GM19238 (cell line): ENCODE data around the gene PGS1.

Experiments
- DNase-seq: peaks from one replicate; pipeline ENCODE4 v3.0.0; 2011; ENCODE audit warnings: low spot score; ENCODE audit not compliant: insufficient read length

Gene PGS1

DNA sequence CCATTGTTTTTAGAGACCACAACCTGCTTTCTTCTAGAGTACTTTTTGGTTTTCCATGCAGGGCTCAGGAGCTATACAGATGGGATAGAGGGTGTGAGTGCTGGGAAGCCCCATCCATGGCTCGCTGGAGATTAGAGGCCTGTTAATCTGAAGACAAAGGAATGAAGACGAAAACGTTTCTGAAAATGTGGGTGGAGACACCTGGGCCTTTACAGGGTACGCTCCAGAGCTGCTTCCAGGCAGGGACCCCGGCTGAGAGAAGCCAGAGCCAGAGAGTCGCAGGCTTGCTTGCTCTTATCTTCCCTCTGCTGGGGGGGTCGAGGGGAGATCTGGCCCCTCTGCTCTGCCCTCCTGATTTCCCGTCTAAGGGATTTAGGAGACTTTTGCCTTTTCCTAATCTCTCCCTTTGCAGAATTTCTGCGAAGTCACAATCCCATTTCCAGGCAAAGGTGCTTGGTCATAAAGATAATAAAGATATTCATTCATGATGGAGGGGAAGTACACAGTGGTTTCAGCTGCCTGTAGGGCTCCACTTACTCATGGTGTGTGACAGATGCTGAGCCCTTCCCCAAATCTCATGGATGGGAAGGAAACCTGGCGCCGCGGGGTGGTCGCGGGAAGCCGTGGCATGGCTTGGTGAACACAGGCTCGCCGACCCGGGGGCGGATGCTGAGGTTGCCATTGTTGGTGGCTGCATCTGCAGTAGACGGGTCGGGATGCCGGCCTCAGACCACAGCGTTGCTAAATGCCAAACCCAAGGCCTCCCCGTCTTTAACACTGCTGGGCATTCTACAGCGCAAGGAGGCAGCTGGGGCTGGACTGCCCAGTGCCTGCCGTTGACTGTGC, 13.8 kb upstream of the PGS1 start:
- no peak for DNase-seq

DNA sequence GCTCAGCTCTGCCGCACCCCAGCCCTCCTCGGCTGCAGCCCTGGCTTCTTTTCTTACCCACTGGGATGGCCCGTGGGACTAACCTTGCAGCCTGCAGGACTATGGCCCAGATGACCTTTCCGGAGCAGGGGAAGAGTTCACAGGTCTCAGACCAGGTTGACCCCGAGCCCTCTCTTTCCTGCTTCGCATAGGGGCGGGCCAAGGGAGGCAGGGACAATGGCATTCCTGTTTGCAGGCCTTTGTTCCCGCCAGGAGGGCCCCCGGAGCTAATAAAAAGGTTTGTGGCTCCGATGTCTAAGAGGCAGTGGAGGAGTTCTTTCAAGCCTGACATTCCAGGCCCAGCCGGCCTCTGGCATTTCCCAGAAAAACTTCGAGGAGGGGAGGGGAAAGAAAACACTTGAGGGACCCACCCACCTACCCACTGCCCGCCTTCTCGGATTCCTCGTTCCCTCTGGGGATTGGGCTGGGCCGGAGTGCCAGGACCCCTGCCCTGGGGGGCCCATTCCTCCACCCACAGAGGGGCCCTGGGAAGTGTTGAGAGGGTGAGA, 12.8 kb upstream of the PGS1 start:
- no peak for DNase-seq

DNA sequence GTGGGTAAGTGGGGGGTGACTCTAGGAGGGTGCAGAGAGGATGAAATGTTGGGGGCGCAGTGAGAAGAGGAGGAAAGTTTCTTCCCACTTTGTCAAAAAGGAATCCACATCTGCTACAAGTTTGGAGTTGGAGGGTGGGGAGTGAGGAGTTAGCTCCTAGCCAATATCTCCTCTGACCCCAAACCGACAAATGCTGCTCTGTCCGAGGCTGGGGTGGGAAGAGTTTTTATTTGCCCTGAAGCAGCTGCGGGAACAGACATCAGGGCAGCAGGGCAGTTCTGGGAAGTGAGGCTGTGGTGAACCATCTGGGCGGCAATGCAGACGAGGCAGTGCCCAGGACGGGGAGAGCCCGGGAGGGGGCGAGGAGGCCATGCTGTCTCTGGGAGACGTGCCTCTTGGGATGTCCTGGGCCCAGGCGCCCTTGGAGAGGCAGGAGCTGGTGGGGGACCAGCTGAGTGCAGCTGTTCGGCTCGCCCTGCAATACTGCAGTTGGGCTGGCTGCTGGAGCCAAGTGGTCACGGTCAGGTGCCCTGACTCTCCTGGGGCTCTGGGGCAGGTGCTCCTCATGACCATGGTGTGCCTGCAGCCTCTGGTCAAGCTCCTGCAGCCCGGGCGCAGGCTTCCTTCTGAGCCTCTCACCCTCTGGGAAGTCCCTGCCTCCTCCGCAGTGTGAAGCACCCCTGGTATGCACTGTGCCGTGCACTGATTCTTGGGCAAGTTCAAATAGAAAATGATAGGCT, 12.2 kb upstream of the PGS1 start:
- peak; percentile 52 for DNase-seq

DNA sequence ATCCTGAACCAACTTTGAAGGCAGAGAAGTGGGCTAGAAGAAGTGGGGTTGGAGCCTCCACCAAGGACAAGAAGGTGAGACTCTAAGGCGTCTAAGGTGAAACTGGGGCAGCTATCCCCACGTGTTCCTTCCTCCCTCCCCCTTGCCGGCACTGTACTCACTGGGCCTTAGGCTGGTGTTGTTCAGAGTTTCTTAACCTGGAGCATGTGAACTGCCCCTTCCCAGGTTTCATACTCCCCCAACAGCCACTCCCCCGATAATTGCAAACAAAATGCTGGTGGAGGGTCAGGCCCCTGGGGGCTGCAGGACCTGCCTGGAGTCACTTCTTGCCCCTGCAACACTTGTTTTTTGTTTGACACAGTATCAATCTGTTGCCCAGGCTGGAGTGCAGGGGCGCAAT, 11.3 kb upstream of the PGS1 start:
- DNase-seq = no peak

DNA sequence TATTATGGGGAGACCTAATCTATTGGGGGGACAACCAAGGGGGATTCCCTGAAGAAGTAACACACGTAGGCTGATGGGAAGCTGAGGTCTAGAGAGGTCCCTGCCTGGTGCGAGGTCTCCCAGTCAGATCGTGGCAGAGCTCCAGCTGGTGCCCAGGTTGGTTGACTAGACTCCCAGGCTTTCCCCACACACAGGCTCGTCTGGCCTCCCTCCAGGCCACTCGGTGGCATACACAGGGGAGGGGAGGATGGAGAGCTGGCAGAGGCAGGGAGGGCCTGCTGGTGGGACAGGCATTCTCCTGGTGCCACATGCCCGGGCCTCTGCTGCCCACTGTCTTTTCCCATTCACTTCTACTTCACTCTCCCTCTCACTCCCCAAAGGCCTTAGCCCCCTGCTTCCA, 10.1 kb upstream of the PGS1 start:
- DNase-seq = no peak

DNA sequence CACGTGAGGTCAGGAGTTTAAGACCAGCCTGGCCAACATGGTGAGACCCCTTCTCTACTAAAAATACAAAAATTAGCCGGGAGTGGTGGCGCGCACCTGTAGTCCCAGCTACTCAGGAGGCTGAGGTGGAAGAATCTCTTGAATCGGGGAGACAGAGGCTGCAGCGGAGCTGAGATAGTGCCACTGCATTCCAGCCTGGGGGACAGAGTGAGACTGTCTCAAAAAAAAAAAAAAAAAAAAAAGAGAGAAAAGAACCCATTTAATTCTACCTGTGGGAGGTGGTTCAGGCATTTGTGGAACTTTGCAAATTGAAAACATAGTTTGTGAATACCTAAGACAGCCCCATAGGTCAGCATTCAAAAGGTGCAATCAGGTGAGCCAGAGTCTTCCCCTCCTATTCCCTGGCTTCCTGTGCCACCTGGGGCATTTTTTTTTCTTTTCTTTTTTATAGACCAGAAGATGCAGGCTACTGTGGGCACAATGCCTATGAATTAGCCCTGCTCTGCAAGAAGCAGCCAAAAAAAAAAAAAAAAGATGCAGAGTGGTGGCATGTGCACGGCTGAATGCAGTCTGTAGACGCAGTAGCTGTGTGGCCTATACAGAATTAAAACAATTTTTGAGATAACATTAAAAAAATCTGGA, 9.5 kb upstream of the PGS1 start:
- no peak for DNase-seq

DNA sequence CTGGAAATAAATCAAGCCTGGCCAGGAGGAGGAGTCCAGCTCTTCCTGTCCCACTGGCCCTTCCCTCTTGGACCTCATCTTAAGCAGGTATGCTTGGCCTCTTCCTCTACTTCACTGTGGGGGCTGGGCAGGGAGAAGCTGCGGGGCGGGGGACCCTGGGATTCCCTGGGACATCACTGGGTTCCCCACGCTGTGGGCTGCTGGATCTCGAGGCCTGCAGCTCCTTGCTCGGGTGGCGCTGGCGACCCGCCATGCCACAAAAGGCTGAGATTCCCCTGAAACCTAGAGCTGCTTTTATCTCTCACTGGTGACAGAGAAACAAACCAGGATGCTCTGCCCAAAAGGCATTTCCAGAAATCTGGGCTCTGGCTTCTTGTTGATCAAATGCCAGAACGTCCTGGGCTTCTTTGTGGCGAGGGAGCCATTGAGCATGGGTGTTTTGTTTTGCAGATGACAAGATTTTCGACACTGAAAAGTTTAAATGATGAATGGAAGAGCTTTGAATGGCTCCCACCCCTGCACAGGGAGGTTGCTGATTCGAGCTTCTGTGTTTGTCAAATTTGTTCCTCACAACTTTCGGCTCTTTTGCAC, 8.6 kb upstream of the PGS1 start:
- DNase-seq = no peak

DNA sequence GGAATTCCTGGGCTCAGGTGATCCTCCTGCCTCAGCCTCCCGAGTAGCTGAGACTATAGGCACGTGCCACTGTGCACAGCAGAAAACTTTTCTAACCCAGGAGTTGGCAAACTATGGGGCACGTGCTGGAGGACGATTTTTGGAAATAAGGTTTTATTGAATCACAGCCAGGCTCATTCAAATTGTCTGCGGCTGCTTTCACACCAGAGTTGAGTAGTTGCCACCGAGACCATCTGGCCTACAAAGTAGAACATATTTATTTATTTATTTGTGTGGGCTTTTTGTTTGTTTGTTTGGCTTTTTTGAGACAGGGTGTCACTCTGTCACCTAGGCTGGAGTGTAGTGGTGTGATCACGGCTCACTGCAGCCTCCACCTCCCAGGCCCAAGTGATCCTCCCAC, 7.4 kb upstream of the PGS1 start:
- DNase-seq = no peak

DNA sequence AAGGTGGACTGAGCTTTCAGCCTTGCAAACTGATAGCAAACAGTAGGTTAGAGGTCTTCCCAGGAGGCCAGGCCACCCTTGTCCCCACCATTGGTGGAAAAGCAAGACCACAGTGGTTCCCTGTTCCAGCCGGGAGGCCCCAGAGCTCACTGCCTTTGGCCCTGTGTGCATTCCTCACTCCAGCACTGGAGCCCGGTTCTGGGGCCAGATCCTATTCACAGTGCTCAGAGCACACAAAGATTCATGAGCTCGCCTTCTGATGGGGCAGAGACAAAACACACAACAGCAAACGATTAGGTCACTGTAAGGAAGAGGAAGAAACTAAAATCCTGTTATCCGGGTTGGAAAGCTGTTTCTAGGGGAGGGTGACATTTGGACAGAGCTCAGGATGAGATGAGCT, 5.6 kb upstream of the PGS1 start:
- no peak for DNase-seq

DNA sequence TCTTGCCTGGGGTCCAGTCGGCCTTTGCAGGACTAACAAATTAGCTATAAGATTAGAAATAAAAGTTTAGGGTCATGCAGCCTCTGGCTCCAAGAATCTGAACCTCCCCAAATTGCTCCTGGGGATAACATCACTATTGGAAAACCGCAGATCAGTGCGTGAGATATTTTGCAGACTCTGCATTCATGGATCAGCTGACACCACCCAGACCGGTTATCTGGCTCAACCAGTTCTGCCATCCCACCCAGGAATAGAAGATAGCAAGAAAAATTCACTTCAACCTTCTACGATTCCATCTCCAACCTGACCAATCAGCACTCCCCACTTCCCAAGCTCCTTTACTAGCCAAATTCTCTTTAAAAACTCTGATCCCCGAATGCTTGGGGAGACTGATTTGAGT, 4.3 kb upstream of the PGS1 start:
- DNase-seq = no peak

DNA sequence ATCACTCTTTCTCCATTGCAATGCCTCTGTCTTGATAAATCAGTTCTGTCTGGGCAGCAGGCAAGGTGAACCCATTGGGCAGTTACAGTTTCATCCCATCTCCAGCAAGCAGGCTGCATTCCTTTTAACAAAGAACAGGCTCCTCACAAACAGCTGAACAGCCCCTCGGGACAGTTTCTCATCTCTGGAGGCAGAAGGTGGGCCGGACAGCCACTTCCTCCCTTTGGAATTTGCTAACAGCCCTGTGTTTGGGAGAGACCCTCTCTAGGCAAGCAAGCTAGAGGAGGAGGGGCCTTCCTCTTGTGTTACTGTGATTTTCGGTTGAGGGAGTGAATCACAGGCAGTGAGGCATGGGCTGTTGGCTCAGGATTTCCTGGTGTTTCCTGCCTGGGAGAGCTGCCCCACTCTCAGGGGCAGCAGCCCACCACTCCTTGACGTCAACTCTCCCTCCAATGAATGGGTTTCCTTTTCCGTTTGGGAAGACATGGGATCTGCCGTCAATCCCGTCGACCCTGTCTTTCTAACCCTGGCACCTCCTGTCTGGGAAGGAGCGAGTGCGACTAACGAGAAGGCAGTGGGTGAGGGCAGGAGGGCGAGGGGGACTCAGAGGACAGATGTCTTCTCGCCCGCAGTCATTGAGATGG, 3.7 kb upstream of the PGS1 start:
- DNase-seq = no peak

DNA sequence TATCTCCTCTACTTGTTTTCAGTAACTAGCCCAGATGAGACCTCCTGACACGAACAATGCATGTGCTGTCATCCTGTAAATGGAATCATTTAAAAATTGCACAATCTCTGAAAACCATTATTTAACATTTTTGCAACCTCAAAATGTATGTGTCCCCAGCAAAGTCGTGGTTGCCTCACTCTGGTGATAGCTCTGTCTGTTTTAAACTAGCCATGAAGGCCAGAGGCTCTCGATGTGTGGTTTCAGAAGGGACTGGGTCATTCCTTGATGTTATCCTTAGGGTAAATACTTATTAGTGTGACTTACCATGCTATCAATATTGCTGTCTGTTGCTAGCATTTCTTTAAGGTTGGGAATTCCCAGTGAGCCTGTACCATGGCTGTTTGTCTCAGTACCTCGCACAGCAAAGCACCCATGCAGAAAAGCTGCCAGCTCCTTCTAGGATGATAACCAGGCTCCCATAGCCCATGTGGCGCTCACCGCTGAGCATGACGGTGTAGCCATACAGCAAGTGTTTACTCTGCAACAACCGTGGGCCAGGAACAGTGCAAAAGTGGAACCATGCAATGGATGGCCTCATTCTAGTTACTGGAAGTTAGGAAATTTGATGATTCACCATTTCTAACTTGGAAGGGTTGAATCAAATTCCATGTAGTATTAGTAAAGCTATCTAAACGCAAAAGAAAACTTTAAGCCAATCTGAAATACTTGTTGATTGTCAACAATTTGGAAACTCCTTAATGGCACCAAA, 2.9 kb upstream of the PGS1 start:
- no peak for DNase-seq

DNA sequence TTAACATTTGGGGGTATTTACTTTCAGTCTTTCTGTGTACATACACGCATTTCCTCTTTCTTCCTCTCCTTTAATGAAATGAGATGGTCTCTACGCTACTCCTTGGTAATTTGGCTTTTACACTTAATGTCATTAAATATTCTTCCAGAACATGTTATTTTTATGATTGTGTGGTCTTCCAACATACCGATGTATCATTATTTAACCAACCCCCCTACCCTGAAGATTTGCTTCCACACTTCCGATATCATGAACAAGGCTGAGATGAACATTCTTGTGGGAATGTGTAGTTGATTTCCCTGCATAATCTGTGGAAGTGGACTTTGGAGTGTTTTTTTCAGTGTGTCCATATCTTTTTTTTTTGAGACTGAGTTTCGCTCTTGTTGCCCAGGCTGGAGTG, 2.3 kb upstream of the PGS1 start:
- no peak for DNase-seq

DNA sequence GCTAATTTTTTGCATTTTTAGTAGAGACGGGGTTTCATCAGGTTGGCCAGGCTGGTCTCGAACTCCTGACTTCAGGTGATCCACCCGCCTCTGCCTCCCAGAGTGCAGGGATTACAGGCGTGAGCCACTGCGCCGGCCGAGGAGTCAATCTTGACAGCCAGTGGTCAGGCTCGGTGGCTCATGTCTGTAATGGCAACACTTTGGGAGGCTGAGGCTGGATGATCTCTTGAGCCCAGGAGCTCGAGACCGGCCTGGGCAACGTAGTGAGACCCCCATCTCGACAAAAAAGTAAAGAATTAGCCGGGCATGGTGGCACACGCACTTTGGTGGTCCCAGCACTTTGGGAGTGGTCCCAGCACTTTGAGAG, 608 bp upstream of the PGS1 start:
- no peak for DNase-seq

DNA sequence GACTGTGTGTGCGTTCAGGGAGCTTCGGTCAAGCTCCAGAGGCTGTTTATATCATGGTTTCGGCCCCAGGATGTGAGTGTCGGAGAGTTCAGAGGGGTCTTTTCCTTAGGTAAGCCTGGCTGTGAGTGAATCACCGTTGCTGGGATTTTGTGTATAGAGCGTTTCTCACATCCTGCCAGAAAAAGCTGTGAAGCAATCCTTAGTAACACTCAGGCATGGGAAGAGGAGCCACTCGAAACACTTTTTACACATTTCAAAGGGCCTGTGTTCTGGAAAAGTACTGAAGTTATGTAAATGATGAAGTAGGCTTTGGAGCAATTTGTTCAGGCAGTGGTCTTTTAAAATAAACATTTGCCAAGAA, 662 bp downstream of the PGS1 start:
- no peak for DNase-seq

DNA sequence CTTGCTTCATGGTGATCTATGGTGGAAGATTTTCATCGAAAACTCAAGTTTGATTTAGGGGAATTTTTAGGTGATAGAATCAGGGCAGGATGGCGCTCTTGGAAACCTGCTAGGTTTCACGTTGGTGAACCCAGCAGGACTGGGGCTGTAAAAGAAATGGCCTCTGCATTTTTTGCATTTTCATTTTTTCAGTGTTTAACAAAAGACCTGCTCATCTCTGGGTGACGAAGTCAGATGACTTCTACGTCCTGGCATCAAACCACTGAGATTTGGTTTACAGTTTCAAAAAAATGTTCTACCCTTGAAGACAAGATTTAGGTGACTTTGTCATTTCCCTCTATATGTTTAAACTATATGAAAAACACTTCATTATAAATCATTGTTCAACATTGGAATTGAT, 1.9 kb downstream of the PGS1 start:
- DNase-seq = no peak

DNA sequence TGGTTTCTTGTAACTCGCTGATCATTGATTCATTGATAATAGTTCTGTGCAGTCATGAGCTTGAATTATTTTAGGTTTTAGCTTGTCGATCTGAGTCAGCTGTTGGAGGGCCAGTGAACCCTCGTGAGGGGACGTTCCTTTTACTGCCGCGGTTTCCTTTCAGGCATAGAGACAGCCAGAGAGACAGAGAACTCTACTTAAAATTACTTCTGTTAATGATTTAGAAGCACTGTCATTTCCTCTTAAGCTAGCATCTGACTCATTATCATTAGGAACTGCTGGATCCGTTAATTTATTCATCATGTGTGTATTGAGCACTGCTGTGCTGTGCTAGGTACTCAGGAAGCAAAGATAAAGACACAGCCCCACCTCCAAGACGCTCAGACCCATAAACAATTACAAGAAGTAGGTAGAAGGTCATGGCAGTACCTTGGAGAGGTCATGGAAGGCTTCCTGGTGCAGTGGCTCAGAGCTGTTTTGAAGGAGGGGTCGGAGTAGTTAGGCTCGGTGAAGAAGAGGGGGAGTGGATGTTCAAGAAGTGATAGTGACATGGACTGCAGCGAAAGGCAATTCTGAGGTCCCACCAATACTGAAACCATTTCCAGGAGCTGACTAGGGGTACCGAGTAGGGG, 3.3 kb downstream of the PGS1 start:
- no peak for DNase-seq

DNA sequence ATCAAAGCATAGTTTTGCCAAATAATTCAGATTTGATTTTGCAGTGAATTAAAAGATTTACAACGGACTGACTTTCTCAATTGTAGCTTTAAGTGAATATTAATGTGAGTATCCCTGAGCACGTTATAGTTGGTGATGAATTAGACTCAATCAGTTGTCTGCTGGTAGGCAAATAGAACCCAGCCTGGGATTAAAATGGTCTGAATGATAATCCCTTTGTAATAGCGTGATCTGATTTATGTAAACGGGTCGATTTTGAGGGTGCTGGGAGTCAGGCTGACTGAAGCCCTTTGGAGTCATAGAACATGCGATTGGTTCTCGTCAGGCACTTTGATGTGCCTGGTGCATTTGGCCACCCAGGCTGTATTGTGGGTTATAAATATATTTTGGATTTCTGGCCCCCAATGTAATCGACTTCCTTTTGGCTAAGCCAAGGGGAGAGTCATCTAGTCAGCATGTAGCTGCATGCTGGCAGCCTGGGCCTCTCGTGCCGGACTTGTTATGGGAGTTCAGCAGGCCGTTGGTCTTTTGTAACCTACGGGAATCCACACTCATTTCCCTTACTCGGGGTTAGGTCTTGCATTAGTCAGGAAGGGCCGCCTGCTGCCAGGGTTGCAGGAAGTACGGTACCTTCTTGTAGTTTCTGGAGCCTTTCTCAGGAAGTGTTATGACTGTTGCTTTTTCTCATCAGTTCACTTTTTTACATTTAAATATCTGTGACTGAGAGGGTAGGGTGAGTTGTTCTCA, 5.4 kb downstream of the PGS1 start:
- peak; percentile 48 for DNase-seq

DNA sequence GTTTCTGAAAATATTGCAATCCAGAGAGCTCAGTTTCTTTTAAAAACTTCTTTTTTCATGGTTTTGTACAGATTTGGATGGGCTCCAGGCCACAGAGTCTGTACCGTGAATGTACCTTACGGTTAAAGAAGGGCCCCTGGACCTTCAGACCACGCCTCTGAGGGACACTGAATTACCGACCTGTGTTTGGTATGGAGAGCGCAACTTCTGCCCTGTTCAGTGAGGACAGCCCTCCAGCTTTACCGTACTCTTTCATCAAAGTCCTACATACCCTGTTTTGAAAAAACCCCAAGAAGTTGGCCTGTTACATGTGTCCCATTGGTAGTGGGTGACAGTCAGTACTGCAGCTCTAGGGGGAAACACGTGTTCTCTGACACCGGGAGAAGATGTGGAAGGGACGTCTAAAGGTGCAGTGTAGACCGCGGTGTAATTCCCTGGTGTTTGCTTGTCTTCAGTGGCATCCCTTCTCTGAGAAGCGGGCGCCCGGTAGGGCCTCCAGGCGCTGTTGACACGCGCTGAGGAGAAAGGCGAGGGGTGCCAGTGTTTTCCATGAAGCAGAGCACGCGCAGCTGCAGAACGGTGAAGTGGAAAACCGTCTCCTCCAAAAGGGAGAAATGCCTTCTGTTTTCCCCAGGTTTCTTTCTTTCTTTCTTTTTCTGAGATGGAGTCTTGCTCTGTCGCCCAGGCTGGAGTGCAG, 6.2 kb downstream of the PGS1 start:
- DNase-seq = no peak
